Stomach (tissue), 4 donors: ENCODE results near the gene IVD.

Experiments used
- CTCF ChIP-seq, 7 experiments: fragments of 450-650 bp in 4 of 7; fragments of 200-600 bp in 3 of 7; sonication (generic) in 3 of 7; IDR thresholded peaks; one replicate each; pipeline ENCODE4 v1.5.1; 2016 to 2019; ENCODE audit warnings: antibody characterized with exemption in 7 of 7, control low read depth in 2 of 7, mild to moderate bottlenecking in 1 of 7
- EP300 ChIP-seq: sonication (generic); formaldehyde crosslinking; IDR thresholded peaks from one replicate; pipeline ENCODE4 v1.6.1; 2017; ENCODE audit warnings: antibody characterized with exemption
- POLR2A ChIP-seq, 4 donors: fragments of 450-650 bp; IDR thresholded peaks; one replicate each; pipeline ENCODE4 v1.6.1; 2016; ENCODE audit warnings: antibody characterized with exemption in 4 of 4, control low read depth in 2 of 4, mild to moderate bottlenecking in 1 of 4, moderate library complexity in 1 of 4
- POLR2AphosphoS5 ChIP-seq, 3 donors: sonication (generic); formaldehyde crosslinking; IDR thresholded peaks; one replicate each; pipeline ENCODE4 v1.6.1; 2016; ENCODE audit warnings: antibody characterized with exemption in 3 of 3

GRCh38 chr15:40364251-40364650, 41.3 kb upstream of the IVD start:
- no peak for TF ChIP-seq CTCF (IDR thresholded peaks at IDR 0.05)
- no peak for TF ChIP-seq POLR2A (IDR thresholded peaks at IDR 0.05)
- no peak for TF ChIP-seq POLR2AphosphoS5 (IDR thresholded peaks at IDR 0.05)
- no peak for TF ChIP-seq EP300
